GM19372 (cell line): ENCODE data around the gene HIC2.
A peak's percentile ranks its signal among the peaks of the same experiment; 100 is the strongest.
"Not testable (repeated sequence)": the region's sequence is repeated elsewhere in the genome, so short reads cannot be mapped to it uniquely, and the experiment has no call there.

ENCODE experiments used
- ATAC-seq: cut with Tn5 transposase; IDR thresholded peaks from one replicate; pipeline ENCODE4 v1.9.1; 2021; ENCODE audit warnings: mild to moderate bottlenecking, low read depth, moderate library complexity; ENCODE audit not compliant: unreplicated experiment

The HIC2 gene

DNA sequence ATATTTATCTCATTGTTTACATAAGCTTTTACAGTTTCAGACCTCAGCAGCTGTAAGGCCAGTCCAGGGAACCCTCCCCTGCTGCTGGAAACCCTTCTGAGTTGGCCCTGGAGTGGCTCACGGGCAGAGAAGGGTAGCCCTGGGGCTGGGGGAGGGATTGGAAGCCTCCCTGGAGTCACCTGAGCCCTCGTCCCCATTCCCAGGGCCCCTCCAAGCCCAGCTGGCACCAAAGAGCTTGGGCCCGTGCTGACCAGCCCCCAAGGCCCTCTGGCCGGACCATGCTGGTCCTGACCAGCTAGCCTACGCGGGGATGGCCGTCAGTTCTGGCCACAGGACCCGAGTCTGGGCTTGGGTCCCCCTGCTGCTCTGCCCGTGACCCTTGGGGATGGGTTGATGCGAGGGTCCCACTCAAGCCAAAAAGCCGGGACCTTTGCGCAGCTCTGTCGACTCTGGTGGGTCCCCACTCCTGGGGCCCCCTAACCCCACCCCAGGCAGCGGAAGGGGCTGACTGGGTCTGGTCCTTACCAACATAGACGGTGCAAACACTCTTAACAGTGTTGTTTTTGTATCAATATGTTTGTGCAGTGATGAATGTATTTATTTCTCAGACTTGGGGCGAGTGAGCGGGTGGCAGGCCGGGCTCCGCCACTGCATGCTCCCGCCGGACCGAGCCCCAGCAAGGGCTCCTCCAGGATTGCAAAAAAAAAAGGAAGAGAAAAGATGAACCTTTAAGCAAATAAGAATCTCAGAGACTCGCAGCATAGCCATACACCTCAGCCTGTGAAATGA, 32.6 kb downstream of the HIC2 start:
- no peak for ATAC-seq

DNA sequence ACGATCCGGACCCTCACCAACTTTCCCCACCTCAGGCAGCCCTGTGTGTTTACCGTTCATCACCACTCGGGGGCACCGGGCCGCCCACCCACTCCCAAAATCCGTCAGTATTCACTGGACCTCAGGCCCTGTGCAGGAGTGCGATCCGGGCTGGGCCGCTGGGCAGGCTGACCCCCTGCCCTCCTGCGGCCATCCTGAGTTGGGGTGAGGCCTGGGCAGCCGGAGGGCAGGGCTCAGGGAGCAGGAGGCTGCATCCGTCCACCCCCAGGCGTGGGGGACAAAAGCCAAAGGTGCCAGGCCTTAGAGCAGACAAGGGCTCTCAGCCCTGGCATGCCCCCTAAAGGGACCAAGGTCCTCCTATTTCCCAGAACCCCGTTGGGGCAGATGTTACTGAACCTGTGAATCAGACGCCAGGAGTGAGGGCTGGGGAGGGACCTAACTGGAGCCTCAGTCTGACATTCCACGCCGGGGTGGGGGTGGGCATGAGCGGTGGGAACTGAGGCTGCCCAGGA, 33.2 kb downstream of the HIC2 start:
- ATAC-seq = no peak

DNA sequence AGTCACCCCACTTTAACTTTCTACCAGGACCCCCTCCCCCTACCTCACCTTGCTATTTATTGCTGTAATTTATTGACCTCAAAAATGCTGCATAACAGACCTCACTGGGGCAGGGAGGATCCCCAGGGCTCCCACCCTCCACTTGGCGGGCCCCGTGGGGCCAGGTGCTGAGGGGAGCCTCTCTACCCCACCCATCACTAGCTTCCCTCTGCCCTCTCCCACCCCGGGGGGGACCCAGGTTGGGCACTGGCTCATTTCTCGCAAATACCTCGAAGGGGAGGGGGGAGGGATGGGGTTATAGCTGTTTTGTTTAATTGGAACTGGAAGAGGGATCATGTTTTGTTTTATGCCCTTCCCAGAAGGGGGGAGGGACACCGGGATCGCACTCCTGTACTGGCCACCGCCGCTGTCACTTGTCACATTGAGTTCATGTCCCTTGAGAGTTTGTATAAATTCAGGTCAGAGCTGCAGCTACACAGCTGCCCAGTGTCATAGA, 33.7 kb downstream of the HIC2 start:
- no peak for ATAC-seq

DNA sequence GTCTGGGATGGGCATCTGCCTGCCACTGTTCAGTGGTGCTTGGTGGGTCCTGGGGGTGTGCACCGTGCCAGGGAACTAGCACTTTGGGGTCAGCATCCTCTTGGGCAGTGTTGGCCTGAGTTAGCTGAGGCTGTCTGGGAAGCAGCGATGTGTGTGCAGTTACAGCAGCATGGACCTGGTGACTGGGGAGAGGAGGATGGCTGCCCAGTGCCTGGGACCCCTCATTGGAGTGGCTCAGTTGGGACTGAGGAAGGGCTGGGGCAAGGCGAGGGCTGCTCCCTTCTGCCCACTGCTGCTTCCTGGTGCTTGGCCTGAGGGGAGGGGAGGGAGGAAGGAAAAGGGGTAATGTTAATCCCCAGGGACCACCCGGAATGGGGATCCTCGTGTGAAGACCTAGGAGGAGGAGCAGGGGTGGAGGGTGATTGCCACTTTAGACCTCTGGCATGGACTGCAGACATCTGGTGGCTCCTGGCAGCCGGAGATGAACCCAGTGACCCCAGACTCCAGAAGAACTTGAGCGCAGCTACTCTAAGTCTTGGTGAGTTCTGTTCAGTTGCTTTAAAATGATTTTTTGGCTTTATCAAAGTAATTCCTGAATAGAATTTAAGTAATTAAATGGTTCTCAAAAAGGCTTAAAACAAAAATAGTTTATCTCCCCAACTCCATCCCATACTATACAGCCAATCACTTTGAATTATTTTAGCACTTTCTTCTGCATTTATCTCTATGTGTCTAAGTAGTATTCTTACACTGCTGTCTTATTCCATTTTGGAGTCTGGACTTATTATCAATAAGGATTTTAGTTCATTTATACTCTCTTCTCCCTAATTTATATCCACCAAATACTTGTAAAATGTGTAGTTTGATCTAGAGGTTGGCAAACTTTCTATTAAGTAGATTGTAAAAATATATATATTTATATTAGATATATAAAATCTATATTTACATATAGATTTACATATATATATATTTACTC, 34.7 kb downstream of the HIC2 start:
- ATAC-seq = no peak

DNA sequence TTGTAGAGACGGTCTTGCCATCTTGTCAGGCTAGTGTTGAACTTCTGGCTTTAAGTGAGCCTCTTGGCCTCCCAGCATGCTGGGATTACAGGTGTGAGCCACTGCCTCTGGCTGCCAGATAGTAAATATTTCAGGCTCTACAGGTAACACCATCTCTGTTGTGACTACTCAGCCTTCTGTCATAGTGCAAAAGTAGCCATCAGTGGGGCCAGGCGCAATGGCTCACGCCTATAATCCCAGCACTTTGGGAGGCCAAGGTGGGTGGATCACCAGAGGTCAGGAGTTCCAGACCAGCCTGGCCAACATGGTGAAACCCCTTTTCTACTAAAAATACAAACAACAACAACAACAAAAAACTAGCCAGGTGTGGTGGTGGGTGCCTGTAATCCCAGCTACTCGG, 35.5 kb downstream of the HIC2 start:
- ATAC-seq = not testable (repeated sequence)

DNA sequence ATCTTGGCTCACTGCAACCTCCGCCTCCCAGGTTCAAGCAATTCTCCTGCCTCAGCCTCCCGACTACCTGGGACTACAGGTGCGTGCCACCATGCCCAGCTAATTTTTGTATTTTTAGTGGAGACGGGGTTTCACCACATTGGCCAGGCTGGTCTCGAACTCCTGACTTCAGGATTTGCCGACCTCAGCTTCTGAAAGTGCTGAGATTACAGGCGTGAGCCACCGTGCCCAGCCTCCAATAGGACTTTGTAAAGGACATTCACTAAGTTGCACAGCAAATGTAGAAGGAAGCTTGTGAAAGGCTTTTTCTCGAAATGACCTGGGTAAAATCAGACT, 37.8 kb downstream of the HIC2 start:
- ATAC-seq = not testable (repeated sequence)

DNA sequence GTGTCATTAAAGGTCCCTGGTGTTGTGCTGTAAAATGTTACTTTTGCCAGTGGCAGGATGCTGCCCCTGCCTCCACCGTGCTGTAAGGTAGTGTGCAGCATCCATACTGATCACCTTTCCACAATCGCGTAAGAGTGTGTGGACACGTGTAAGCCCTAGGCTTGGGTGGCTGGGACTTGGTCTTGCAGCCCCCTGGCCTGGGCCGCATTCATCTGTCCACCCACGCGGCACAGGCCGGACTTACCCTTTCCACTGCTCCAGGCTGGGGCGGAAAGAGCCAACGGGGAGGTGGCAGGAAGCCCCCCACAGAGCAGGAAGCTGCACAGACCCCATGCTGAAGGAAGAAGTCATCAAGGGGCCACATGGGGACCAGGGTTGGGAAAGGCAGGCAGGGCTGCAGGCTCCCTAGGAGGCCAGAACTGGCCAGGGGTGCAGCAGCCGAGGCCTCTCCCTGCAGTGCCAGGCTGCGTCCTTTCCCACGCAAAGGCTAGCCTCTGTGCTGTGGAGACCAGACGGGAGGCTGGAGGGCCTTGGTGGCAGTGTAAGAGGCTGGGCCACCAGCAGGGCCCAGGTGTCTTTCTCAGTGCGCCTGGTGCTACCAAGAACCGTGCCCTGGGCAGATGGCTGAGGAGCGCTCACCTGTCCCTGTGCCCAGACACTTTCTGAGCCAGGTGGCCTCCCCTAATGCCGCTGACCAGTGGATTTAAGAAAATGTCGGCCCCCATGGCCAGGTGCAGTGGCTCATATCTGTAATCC, 38.3 kb downstream of the HIC2 start:
- ATAC-seq = no peak

DNA sequence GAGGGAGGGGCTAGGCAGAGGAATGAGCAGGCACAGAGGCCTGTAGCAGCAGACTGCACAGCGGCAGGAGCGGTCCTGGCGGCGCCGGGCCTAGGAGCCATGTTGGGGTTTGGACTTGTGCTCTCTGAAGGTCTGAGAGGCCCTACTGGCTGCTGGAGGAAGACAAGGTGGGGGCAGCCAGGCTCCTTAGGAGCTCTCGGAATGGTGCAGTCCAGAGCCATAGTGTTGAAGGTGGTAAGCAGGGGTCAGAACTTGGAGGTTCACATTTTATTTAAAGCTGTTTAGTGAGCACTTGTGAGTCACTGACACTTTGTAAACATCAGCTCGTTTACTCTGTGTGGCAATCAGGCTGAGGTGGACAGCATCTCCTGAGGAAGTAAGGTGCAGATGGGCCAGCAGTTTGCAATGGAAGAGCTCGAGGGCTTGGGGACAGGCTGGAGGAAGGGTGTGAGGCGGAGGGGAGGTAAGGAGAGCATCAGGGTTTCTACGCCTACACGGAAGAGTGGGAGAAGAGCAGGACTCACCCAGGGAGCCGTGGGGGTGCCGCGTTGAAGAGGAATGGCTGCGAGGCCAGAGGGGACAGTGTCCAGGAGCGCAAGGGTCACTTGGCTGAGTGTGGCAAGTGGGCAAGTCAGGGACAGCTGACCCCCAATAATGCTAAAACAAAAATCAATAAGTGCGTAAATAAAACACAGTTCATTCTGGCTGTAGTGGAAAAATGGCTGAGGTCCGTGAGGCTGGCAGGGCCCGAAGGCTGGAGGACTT, 40.0 kb downstream of the HIC2 start:
- ATAC-seq = no peak

DNA sequence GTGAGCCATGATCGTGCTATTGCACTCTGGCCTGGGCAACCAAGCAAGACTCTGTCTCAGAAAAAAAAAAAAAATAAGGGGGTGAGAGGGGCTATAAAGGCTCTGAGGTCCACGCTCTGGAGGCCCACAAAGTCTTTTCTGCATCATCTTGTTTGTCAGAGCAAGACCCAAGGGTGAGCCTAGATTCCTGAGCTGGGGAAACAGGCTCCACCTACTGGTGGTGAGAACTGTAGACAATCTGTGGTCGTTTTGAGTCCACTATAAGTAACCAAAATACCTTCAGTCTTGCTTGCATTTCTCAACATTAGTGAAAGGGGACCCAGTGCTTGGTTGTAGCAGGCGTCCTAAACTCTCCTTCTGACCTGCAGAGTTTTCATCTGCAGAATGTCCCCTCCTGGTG, 45.5 kb downstream of the HIC2 start:
- ATAC-seq = not testable (repeated sequence)

DNA sequence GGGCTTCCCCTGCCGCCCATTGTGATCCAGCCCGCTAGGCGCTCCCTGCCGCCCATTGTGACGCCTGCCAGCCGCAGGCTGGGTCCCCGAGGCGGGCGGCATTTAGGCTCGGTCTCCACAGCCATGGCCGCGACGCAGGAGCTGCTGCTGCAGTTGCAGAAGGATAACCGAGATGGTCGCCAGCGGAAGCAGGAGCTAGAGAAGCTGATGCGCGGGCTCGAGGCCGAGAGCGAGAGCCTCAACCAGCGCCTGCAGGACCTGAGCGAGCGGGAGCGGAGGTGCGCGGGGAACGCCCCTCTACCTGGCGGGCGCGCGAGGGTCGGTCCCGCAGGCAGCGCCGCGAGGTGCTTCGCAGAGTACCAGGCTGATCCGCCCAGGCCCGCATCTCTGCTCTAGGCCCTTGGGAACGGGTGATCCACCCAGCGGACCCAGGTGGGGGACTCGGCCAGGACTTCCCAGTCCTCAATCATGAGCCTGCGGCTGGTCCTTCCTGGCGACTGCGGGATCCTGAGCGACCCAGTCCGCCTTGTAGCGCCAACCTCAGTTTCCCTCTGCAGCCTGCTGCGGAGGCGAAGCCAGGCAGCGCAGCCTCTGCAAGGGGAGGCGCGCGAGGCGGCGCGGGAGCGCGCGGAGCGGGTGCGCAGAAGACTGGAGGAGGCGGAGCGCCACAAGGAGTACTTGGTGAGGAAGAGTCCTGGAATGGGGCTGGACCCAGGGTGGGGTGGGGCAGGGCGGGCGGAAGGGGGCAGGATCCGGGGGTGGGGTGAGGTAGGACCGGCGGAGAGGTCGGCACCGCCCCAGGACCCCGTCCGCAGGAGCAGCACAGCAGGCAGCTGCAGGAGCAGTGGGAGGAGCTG, 50.4 kb downstream of the HIC2 start, which contains the start of gene TMEM191C:
Gene TMEM191C, plus strand, starts transcription at position 51 of the 857 bp plus-strand sequence. Its CDS starts 73 bp downstream, at position 124.
- ATAC-seq = not testable (repeated sequence)

DNA sequence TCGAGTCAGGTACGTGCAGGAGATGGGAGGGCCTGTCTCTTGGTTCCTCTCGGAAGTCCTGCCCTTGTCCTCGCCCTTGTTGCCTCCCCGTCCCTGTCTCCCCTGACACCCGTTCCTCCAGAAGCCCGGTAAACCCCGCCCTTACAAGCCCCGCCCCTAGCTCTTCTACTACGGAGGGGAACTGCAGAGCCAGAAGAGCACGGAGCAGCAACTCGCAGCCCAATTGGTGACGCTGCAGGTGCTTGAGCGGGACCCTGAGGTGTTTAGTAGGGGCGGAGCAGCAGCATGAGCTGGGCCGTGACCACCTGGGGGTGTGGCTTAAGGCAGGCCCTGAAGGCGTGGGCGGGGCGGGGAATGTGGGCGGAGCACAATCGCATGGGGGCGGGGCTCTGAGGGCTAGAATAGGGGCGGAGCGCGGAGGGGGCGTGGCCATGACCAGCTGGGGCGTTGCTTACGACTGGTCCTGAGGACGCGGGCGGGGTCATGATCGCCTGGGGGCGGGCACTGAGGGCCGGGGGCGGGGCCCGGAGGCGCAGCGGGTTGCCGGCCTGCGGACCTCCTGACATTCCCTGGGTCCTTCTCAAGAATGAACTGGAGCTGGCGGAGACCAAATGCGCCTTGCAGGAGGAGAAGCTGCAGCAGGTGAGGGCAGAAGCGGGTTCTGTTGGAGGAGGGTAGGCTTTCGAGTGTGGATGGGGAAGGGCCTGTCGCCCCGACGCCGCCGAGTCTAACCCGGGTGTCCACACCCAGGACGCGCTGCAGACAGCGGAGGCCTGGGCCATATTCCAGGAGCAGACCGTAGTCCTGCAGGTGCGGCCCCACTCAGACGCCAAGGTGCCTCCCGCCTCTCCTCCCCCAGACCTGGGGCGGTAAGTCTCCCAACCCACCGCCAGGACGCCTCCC, 51.3 kb downstream of the HIC2 start:
- ATAC-seq = peak; percentile 84

DNA sequence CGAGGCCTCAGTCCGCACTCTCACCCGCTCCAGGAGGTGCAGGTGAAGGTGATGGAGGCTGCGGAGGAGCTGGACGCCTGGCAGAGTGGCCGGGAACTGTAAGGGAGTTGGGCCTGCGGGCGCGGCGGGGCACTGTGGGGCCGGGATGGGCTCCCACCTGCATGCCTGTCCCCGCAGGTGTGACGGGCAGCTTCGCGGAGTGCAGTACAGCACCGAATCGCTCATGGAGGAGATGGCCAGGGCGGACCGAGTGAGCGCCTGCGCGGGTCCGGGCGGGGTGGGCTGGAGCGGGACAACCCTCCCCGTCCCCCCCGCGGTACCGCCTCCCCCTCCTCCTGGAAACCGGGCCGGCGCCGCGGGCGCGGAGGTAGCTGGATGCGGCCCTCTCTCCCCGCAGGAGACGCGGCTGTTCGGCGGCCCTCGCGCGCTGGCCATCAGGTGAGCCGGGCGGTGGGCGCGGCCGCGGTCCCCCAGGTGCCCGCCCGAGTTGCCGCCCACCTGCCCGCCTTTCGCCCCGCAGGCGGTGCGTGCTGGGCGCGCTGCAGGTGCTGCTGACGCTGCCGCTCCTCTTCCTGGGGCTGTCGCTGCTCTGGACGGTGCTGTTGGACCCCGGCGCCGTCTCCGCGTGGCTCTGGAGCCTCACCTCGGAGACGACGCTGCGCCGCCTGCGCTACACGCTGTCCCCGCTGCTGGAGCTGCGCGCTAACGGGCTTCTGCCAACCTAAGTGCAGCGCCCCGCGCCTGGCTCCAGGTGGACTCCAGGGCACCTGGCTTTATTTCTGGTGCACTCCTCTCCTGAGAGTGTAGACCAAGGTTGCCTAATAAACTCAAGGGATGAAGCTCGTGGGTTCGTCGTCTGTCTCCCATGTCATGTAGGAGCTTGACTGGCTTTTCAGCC, 52.2 kb downstream of the HIC2 start:
- ATAC-seq = peak; percentile 3

DNA sequence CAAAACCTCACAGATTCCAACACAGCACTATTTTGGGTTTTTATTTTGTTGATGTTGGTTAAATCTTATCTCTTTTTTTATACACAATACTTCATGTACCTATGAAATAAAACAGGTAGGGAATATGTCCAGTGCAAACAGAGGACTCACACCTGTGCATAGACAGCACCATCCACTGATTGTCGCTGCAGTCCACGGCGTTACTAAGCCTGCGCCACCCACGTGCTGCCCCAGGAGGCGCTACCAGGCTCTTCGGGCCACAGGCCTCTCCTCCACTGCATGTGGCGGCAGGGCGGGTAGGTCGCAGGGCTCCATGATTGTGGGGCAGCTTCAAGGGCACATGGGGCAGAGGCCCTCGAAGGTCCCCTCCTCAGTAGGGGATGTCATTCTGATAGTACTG, 55.8 kb downstream of the HIC2 start:
- not testable (repeated sequence) for ATAC-seq

DNA sequence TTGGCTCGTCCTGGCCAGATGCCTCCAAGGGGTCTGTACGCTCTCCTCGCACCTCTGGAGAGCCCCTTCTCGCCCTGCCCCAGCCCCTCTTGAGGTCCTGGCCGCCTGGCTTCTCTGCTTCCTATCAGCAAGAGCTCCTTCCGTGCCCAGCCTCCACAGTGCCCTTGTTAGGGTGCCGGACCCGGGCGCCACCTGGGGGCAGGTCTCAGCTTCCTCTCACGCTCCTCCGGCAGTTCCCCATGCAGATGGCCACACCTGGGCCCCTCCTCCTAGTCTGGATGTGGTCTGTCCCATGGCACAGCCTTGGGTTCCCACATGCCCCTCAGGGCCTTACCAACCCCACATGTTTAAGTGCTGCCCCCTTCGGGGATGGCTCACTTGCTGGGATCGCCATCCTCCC, 56.5 kb downstream of the HIC2 start:
- ATAC-seq = not testable (repeated sequence)

DNA sequence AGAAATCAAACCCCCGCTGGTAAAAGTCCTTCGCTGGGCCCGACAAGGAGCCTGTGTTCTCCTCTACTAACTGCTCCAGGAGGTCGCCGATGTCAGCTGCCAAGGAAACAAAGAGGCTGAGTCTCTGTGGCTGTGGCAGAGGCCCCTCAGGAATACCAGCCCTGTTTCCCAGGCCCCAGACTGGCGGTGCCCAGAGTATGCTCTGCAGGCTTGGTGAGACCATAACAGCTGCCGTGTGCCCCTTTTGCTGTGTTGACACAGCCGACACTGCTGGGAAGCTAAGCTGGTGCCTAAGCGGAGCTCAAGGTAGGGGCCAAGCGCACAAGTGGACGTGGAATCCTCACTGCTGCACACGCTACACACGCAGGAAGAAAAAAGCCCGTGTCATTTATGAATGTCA, 66.9 kb downstream of the HIC2 start:
- ATAC-seq = not testable (repeated sequence)

DNA sequence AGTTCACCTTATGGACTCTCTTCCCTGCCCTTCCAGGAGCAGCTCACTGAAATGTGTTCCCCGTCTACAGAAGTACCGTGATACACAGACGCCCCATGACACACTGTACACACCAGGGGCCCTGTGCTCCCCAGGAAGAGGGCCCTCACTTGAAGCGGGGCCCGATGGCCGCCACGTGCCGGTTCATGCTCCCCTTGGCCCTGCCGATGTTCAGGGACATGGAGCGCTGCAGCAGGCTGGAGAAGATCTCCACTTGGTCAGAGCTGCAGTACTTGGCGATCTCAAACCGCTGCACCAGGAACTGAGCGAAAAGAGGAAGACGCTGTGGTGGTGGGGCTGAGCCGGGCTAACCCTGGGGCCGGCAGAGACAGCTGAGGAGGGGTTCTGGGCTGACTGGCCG, 70.6 kb downstream of the HIC2 start:
- ATAC-seq = not testable (repeated sequence)
